Choroid plexus epithelial cell (primary cell): ENCODE measurements around the gene FAM174C.

Experiments
- DNase-seq: peaks from one replicate; pipeline ENCODE4 v3.0.0-alpha.2; 2010; ENCODE audit warnings: low read depth
- H3K4me3 ChIP-seq: 2 replicates; pipeline ENCODE4 v1.5.1; 2011; ENCODE audit warnings: low read depth, mild to moderate bottlenecking, control low read depth, low read length, moderate library complexity
- CTCF ChIP-seq: conservative IDR thresholded peaks from 2 replicates; pipeline ENCODE4 v1.5.1; 2011; ENCODE audit warnings: low read depth, mild to moderate bottlenecking, control low read depth, inconsistent platforms, low read length, moderate library complexity

FAM174C gene

GRCh38 chr19:1322198-1322981 lies 47.1 kb downstream of the FAM174C start:
- no peak overlapping the region for H3K4me3 ChIP-seq
- no peak for TF ChIP-seq CTCF
- DNase-seq = no peak

- DNase-seq = no peak
- TF ChIP-seq CTCF = no peak
- H3K4me3 ChIP-seq = no peak overlapping the region
Measured at GRCh38 chr19:1324249-1324805, 49.0 kb downstream of the FAM174C start.

GRCh38 chr19:1324806-1325567 lies 49.7 kb downstream of the FAM174C start:
- DNase-seq = peak; percentile 88
- TF ChIP-seq CTCF = no peak

GRCh38 chr19:1325568-1326294 lies 50.4 kb downstream of the FAM174C start:
- TF ChIP-seq CTCF = no peak
- peak overlapping the region; percentile 37 for H3K4me3 ChIP-seq
- no peak for DNase-seq

More at GRCh38 chr19:1324806-1325567, 49.7 kb downstream of the FAM174C start:
- H3K4me3 ChIP-seq = peak overlapping the region; percentile 37

- TF ChIP-seq CTCF = no peak
- DNase-seq = no peak
- no peak overlapping the region for H3K4me3 ChIP-seq
Measured at GRCh38 chr19:1327125-1327524, 51.8 kb downstream of the FAM174C start.
